IMR-90 (cell line): ENCODE data around the gene MMD. TPM values are rescaled to one million over a fixed set of nuclear protein-coding genes. Genes with fewer than 3 reads are reported as not detected.

Source experiments
- ATAC-seq: fragments of 200-7000 bp; cut with Tn5 transposase; 2 replicates; pipeline ENCODE4 v1.9.1; 2020; ENCODE audit warnings: low read depth, mild to moderate bottlenecking, moderate library complexity
- BruUV-seq: library from RNA; stranded (reverse); fragments of 400-500 nt; replicated peaks from 2 replicates; lab custom pipeline; 2021; lab: Mats Ljungman, UMichigan
- CTCF ChIA-PET: fragments of 300-600 bp; formaldehyde crosslinking; extraction: SDS; loops from one replicate; lab custom pipeline; 2021; ENCODE audit warnings: antibody characterized with exemption; lab: Yijun Ruan, JAX
- POLR2A ChIA-PET: fragments of 300-600 bp; sonication (Branson Sonifier 250); formaldehyde crosslinking; loops from one replicate; lab custom pipeline; 2022; ENCODE audit warnings: antibody characterized with exemption; ENCODE audit not compliant: unreplicated experiment; lab: Charles Lee
- DNase-seq: peaks from one replicate; pipeline ENCODE4 v3.0.0; 2013
- H2AFZ ChIP-seq: replicated peaks from 2 replicates; pipeline ENCODE3; 2013; ENCODE audit warnings: low read length, mild to moderate bottlenecking; ENCODE audit not compliant: poor library complexity
- H2AK5ac ChIP-seq: 2 replicates; pipeline ENCODE4 v1.6.1; 2013; ENCODE audit warnings: low read depth, low read length, inconsistent platforms
- H2AK9ac ChIP-seq: replicated peaks from 2 replicates; pipeline ENCODE3; 2013; ENCODE audit warnings: mild to moderate bottlenecking, low read depth, low read length, moderate library complexity; ENCODE audit not compliant: poor library complexity
- H2BK120ac ChIP-seq: 2 replicates; pipeline ENCODE4 v1.6.1; 2013; ENCODE audit warnings: low read depth, low read length, inconsistent platforms
- H2BK15ac ChIP-seq: 3 replicates; pipeline ENCODE4 v1.6.1; 2013; ENCODE audit warnings: low read depth, low read length, inconsistent platforms
- H2BK20ac ChIP-seq: 2 replicates; pipeline ENCODE4 v1.6.1; 2013; ENCODE audit warnings: low read depth, mild to moderate bottlenecking, inconsistent platforms, low read length, moderate library complexity
- H2BK5ac ChIP-seq: 2 replicates; pipeline ENCODE4 v1.6.1; 2013; ENCODE audit warnings: mild to moderate bottlenecking, low read depth, low read length, inconsistent platforms; ENCODE audit not compliant: poor library complexity, severe bottlenecking
- H3K14ac ChIP-seq: replicated peaks from 2 replicates; pipeline ENCODE4 v1.6.1; 2013; ENCODE audit warnings: low read depth, low read length, inconsistent platforms
- H3K18ac ChIP-seq: 2 replicates; pipeline ENCODE4 v1.6.1; 2013; ENCODE audit warnings: low read depth, low read length, control low read depth
- H3K23ac ChIP-seq: 2 replicates; pipeline ENCODE4 v1.6.1; 2013; ENCODE audit warnings: low read depth, low read length, inconsistent platforms
- H3K27ac ChIP-seq: 2 replicates; pipeline ENCODE4 v1.5.1; 2013; ENCODE audit warnings: mild to moderate bottlenecking, control low read depth, low read length; ENCODE audit not compliant: insufficient read depth
- H3K27me3 ChIP-seq: 2 replicates; pipeline ENCODE4 v1.6.1; 2013; ENCODE audit warnings: low read length; ENCODE audit not compliant: control insufficient read depth, insufficient read depth
- H3K36me3 ChIP-seq: 2 replicates; pipeline ENCODE4 v1.6.1; 2013; ENCODE audit warnings: low read length, mixed read lengths; ENCODE audit not compliant: control insufficient read depth, insufficient read depth
- H3K4ac ChIP-seq: 2 replicates; pipeline ENCODE4 v1.6.1; 2013; ENCODE audit warnings: low read depth, low read length, inconsistent platforms
- H3K4me1 ChIP-seq: 2 replicates; pipeline ENCODE4 v1.6.1; 2013; ENCODE audit warnings: low read length, mixed read lengths; ENCODE audit not compliant: control insufficient read depth, insufficient read depth
- H3K4me2 ChIP-seq: 2 replicates; pipeline ENCODE4 v1.6.1; 2013; ENCODE audit warnings: low read depth, mild to moderate bottlenecking, control low read depth, low read length, moderate library complexity
- H3K4me3 ChIP-seq: 2 replicates; pipeline ENCODE4 v1.5.1; 2013; ENCODE audit warnings: low read depth, mild to moderate bottlenecking, control low read depth, low read length, moderate library complexity; ENCODE audit not compliant: insufficient read depth
- H3K56ac ChIP-seq: 2 replicates; pipeline ENCODE4 v1.6.1; 2013; ENCODE audit warnings: low read length, inconsistent platforms; ENCODE audit not compliant: insufficient read depth; ENCODE audit errors: extremely low read depth
- H3K79me1 ChIP-seq, 2 experiments: 2 replicates each; pipeline ENCODE4 v1.6.1; 2013; ENCODE audit warnings: low read length in 2 of 2, inconsistent platforms in 1 of 2, low read depth in 1 of 2
- H3K9ac ChIP-seq: 2 replicates; pipeline ENCODE4 v1.6.1; 2013; ENCODE audit warnings: low read depth, low read length, control low read depth
- H3K9me1 ChIP-seq: 2 replicates; pipeline ENCODE4 v1.6.1; 2013; ENCODE audit warnings: low read length, inconsistent platforms; ENCODE audit not compliant: insufficient read depth
- H3K9me3 ChIP-seq: 2 replicates; pipeline ENCODE4 v1.6.1; 2013; ENCODE audit warnings: low read length; ENCODE audit not compliant: control insufficient read depth, insufficient read depth
- H4K20me1 ChIP-seq: 2 replicates; pipeline ENCODE4 v1.6.1; 2013; ENCODE audit warnings: low read length, inconsistent platforms; ENCODE audit not compliant: insufficient read depth
- H4K5ac ChIP-seq: 2 replicates; pipeline ENCODE4 v1.6.1; 2013; ENCODE audit warnings: mild to moderate bottlenecking, low read depth, low read length, control low read depth
- H4K8ac ChIP-seq, 2 experiments: 2 replicates each; pipeline ENCODE4 v1.6.1; 2013; ENCODE audit warnings: low read depth in 2 of 2, low read length in 2 of 2, control low read depth in 1 of 2, inconsistent platforms in 1 of 2
- H4K91ac ChIP-seq: 2 replicates; pipeline ENCODE4 v1.6.1; 2013; ENCODE audit warnings: low read depth, low read length, inconsistent platforms; ENCODE audit not compliant: insufficient read depth
- CHD1 ChIP-seq: IDR thresholded peaks from 2 replicates; pipeline ENCODE4 v1.6.1; 2012; ENCODE audit warnings: low read depth, low read length, improper control_type of control experiment
- CTCF ChIP-seq: conservative IDR thresholded peaks from 2 replicates; pipeline ENCODE4 v1.5.1; 2012; ENCODE audit warnings: mild to moderate bottlenecking, low read depth, low read length, improper control_type of control experiment
- FOS ChIP-seq: fragments of 150-350 bp; IDR thresholded peaks from 2 replicates; pipeline ENCODE4 v1.6.1; 2016; ENCODE audit warnings: low read depth, low read length
- WGBS, 2 experiments: methylation state at CpG; one replicate each; pipeline versions ENCODE4 v1.1.5 to v1.1.7; 2013; ENCODE audit warnings: missing lambda C conversion rate in 2 of 2; ENCODE audit not compliant: insufficient read length in 1 of 2; ENCODE audit errors: extremely low coverage in 2 of 2; 5-methylcytosine and 5-hydroxymethylcytosine counted together
- dilution Hi-C: fragments of 300-500 bp; cut with HindIII; formaldehyde crosslinking; loops from one replicate; pipeline ENCODE4 v1.14.3; 2018; ENCODE audit warnings: low sequenced_read_pairs; ENCODE audit not compliant: unreplicated experiment
- in situ Hi-C: fragments of 300-500 bp; cut with MboI; formaldehyde crosslinking; loops from 3 replicates; pipeline ENCODE4 v1.14.3; 2019; ENCODE audit warnings: low sequenced_read_pairs, inconsistent platforms, mixed read lengths
- intact Hi-C: fragments of 100-400 bp; cut with micrococcal nuclease; formaldehyde crosslinking; loops from 2 replicates; pipeline ENCODE4 v1.10.0; 2022
- polyA plus RNA-seq, 3 experiments: library from polyadenylated mRNA; depleted of rRNA; stranded (reverse); fragments of >200 nt; gene quantifications; 2 replicates each; pipeline ENCODE4 v1.2.3, GENCODE V29; 2012; ENCODE audit warnings: low replicate concordance in 1 of 3
- total RNA-seq: library from RNA; depleted of rRNA; stranded (reverse); fragments of >200 nt; gene quantifications from 2 replicates; pipeline ENCODE4 v1.2.3, GENCODE V29; 2012

MMD gene
- total and polyA plus RNA-seq, 2 of the 4 experiments (the other 2 are of a cell fraction) = 6.3 to 7.0 TPM

GRCh38 chr17:55463600-55463999 lies 42.0 kb upstream of the MMD start:
- H3K4ac ChIP-seq = no peak overlapping the region
- peaks cover 6% of the 10 kb centered on the region for H3K4me1 ChIP-seq
- no peak overlapping the region for H2BK15ac ChIP-seq
- H3K27ac ChIP-seq = no peak overlapping the region
- no TSS peak for BruUV-seq
- in situ Hi-C loops = no loop called here
- no peaks in the 10 kb centered on the region for H3K36me3 ChIP-seq
- H4K91ac ChIP-seq = no peak overlapping the region
- no peak overlapping the region for H2BK5ac ChIP-seq
- no peaks in the 10 kb centered on the region for H3K9me3 ChIP-seq
- no peaks in the 10 kb centered on the region for H3K79me1 ChIP-seq
- ChIA-PET POLR2A (no interaction called here), CTCF (no interaction called here)
- no peak overlapping the region for H3K4me2 ChIP-seq
- no peak overlapping the region for H3K4me3 ChIP-seq
- intact Hi-C loops = loop anchor here (5.0 kb wide), 1 partner anchor 34 kb away; no protein-coding TSS in a partner anchor
- dilution Hi-C loops = no loop called here
- no peaks in the 10 kb centered on the region for H3K27me3 ChIP-seq
- TF ChIP-seq CHD1 (no peak), CTCF (no peak), FOS (no peak)
- no peak overlapping the region for H4K5ac ChIP-seq
- no peak overlapping the region for H2AK9ac ChIP-seq
- no peak overlapping the region for H2BK120ac ChIP-seq
- no CpG with 5 or more reads among the region's 2 CpGs for WGBS, 2 experiments
- no peak overlapping the region for H3K18ac ChIP-seq
- no peak overlapping the region for H4K8ac ChIP-seq
- no peak overlapping the region for H3K9ac ChIP-seq
- DNase-seq (no peak), ATAC-seq (no peak)
- no peak overlapping the region for H2AFZ ChIP-seq
- no peaks in the 10 kb centered on the region for H3K9me1 ChIP-seq
- no peaks in the 10 kb centered on the region for H4K20me1 ChIP-seq
- no peak overlapping the region for H2AK5ac ChIP-seq
- H3K14ac ChIP-seq = no peak overlapping the region
- H2BK20ac ChIP-seq = no peak overlapping the region
- no peak overlapping the region for H3K23ac ChIP-seq
- no peak overlapping the region for H3K56ac ChIP-seq
